Kidney epithelial cell (primary cell): Measurements from ENCODE around the gene CPT1A. TPM values are rescaled to one million over a fixed set of nuclear protein-coding genes. Genes with fewer than 3 reads are reported as not detected.

Experiments used
- DNase-seq: peaks from one replicate; pipeline ENCODE4 v3.0.0-alpha.2; 2010; ENCODE audit warnings: low read depth
- H3K27me3 ChIP-seq: 2 replicates; pipeline ENCODE4 v1.6.0; 2011; ENCODE audit warnings: low read length; ENCODE audit not compliant: control insufficient read depth, insufficient read depth
- H3K36me3 ChIP-seq: 2 replicates; pipeline ENCODE4 v1.5.1; 2011; ENCODE audit warnings: low read length; ENCODE audit not compliant: control insufficient read depth, insufficient read depth
- H3K4me3 ChIP-seq: 2 replicates; pipeline ENCODE4 v1.5.1; 2011; ENCODE audit warnings: low read depth, mild to moderate bottlenecking, control low read depth, low read length
- CTCF ChIP-seq: IDR thresholded peaks from 2 replicates; pipeline ENCODE4 v1.5.1; 2011; ENCODE audit warnings: mild to moderate bottlenecking, moderate library complexity, low read length, control low read depth, inconsistent platforms; ENCODE audit not compliant: insufficient read depth, poor library complexity, severe bottlenecking
- total RNA-seq: library from RNA; depleted of rRNA; stranded (reverse); fragments of >200 nt; gene quantifications from 2 replicates; pipeline ENCODE4 v1.2.3, GENCODE V29; 2015

CPT1A gene
- total RNA-seq, 1 donor from 2014 or later = 15.4 TPM

DNA sequence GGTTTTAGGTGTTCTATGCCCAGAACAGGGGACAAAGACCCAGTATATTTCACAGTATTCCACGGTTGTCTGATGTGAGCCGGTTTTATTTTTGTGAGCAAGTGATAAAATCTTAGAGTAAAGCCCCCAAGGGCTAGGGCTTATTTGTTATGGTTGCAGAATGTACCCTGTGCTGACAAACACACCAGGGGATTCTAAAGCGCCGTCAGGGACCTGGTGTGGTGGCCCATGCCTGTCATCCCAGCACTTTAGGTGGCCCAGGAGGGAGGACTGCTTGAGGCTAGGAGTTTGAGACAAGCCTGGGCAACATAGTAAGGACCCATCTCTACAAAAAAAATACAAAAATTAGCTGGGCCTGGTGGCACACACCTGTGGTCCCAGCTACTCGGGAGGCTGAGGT is 39.1 kb upstream of the CPT1A start:
- H3K27me3 ChIP-seq = no peaks in the 10 kb centered on the region
- DNase-seq = no peak
- no peak overlapping the region for H3K4me3 ChIP-seq
- no peaks in the 10 kb centered on the region for H3K36me3 ChIP-seq
- no peak for TF ChIP-seq CTCF

DNA sequence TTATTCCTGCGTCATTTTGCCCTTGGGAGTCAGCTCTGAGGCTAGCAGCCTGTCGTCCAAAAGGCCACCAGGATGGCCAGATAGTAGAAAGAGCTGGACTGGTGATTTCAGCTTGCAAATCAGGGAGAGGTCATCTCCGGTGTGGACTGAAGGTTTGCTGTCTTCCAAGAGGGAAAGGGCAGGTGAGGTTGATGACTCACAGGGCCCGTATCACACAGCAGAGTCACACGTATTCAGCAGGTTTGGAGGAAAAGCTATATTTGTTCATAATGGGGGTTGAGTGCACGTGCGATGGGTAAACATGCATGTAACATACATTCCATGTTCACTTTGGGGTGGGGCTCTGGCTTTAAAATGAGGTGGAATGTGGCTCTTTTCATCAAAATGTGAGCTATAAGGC is 36.3 kb upstream of the CPT1A start:
- DNase-seq = no peak
- Histone ChIP-seq H3K27me3 (no peaks in the 10 kb centered on the region), H3K36me3 (no peaks in the 10 kb centered on the region), H3K4me3 (no peak overlapping the region)
- TF ChIP-seq CTCF = no peak

- DNase-seq = no peak
- no peaks in the 10 kb centered on the region for H3K36me3 ChIP-seq
- H3K27me3 ChIP-seq = peaks cover 3% of the 10 kb centered on the region
- no peak for TF ChIP-seq CTCF
- no peak overlapping the region for H3K4me3 ChIP-seq
These were observed 30.7 kb upstream of the CPT1A start for GRCh38 chr11:68872216-68873003.

DNA sequence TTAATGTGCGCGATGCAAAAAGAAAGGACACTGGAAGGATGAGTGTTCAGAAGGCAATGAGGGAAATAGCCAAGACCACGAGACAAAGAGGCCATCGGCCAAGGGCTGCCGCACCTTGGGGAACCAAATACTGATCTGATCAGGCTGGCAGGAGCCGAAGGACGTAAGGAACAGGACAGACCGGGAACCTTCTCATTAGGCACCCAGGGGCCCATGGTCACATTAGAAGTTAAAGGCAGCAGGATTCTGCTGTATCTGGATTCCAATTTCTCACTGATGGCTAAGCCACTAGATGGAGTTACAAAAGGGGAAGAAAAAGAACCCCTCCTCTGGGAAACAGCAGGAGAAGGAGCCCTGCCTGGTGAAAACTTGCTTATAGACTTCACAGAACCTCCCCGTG is 28.8 kb upstream of the CPT1A start:
- no peak for TF ChIP-seq CTCF
- no peaks in the 10 kb centered on the region for H3K36me3 ChIP-seq
- no peak overlapping the region for H3K4me3 ChIP-seq
- peaks cover 3% of the 10 kb centered on the region for H3K27me3 ChIP-seq
- DNase-seq = no peak

GRCh38 chr11:68868221-68868835 is 26.6 kb upstream of the CPT1A start:
- TF ChIP-seq CTCF = no peak
- no peak for DNase-seq
- Histone ChIP-seq H3K27me3 (peaks cover 3% of the 10 kb centered on the region), H3K36me3 (no peaks in the 10 kb centered on the region), H3K4me3 (no peak overlapping the region)
